ENCODE data around the gene ARID1B.

ARID1B gene

DNA sequence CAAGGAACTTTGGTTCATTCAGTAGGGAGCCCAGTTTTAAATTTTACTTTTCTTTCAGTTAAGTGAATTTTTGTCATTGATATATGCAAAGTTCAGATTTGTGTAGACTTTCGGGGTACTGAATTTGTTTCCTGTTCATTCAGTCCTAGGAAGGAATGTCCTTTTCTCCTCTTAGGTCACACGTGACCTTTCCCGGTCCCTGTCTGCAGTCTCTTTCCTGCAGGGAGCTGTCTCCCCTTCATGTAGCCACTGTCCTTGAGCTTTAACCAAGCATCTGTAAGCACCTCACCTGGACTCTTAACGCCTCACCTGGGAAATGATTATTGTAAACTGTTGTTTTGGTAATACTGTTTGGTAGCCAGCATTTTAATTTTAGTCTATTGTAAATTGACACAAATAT lies 190.7 kb downstream of the ARID1B start:
- Histone ChIP-seq H3K36me3 (ENCODE audit: control insufficient read depth in 1 of 2, insufficient read depth in 2 of 2, low read length in 2 of 2) (no peaks in the 10 kb centered on the region), H3K4me3 (ENCODE audit: low read depth in 1 of 2, low read length in 2 of 2) (no peak overlapping the region), H3K27ac (ENCODE audit: low read depth, low read length) (no peak overlapping the region), H3K27me3 (ENCODE audit: control insufficient read depth in 1 of 2, insufficient read depth in 2 of 2, low read length in 2 of 2) (no peaks in the 10 kb centered on the region), H3K9ac (ENCODE audit: low read depth in 1 of 2, low read length in 2 of 2) (no peak overlapping the region), H3K4me1 (ENCODE audit: control insufficient read depth in 1 of 2, insufficient read depth in 2 of 2, low read length in 2 of 2) (peaks cover 7 to 19% of the 10 kb centered on the region in 2 donors), H3K9me3 (ENCODE audit: control insufficient read depth in 1 of 2, low read length in 2 of 2) (no peaks in the 10 kb centered on the region)

DNA sequence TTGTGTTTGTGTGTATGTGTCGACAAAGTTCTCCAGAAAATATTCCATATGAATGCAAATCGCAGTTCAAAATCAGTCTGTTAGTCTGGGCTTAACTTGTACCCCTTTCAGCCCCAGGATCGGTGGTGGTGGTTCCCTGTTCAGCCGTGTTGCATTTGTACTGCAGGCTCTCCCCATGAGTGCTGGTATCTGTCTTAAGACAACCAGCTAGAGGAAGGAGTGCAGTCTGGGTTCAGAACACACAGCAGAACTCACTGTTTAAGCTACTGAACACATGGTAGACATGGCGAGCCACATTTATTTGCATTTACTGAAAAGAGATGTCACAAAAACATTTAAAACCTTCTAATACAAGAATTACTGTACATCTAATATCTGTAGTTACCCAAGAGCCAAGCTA lies 192.1 kb downstream of the ARID1B start:
- Histone ChIP-seq H3K4me1 (ENCODE audit: control insufficient read depth in 1 of 2, insufficient read depth in 2 of 2, low read length in 2 of 2) (peaks cover under 1 to 10% of the 10 kb centered on the region in 2 donors), H3K9me3 (ENCODE audit: control insufficient read depth in 1 of 2, low read length in 2 of 2) (no peaks in the 10 kb centered on the region), H3K4me3 (ENCODE audit: low read depth in 1 of 2, low read length in 2 of 2) (no peak overlapping the region), H3K27ac (ENCODE audit: low read depth, low read length) (no peak overlapping the region), H3K36me3 (ENCODE audit: control insufficient read depth in 1 of 2, insufficient read depth in 2 of 2, low read length in 2 of 2) (no peaks in the 10 kb centered on the region), H3K9ac (ENCODE audit: low read depth in 1 of 2, low read length in 2 of 2) (no peak overlapping the region), H3K27me3 (ENCODE audit: control insufficient read depth in 1 of 2, insufficient read depth in 2 of 2, low read length in 2 of 2) (no peaks in the 10 kb centered on the region)

DNA sequence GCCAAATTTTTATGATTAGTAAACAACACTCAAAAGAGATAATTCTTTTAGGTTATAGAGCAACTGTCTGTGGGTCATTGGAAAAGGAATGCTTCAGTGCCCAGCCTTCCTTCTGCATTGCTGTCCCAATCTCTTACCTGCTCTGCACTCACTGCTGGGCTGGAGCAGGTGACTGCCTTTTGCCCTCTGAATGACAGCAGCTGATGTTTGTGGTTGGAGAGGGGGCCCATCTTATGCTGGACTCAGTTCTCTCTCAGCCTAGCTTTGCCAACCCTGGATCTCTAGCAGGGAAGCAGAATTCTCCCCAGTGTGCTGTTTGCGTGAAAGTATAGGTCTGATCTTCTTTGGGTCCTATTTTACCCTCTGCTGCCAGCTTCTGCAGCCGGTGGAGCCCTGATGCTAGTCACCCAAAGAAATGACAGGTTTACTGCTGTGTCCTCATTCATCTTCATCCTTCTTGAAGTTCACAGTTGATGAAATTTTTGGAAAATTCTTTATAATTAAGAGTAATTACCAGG lies 193.5 kb downstream of the ARID1B start:
- Histone ChIP-seq H3K27me3 (ENCODE audit: control insufficient read depth in 1 of 2, insufficient read depth in 2 of 2, low read length in 2 of 2) (no peaks in the 10 kb centered on the region), H3K4me3 (ENCODE audit: low read depth in 1 of 2, low read length in 2 of 2) (no peak overlapping the region), H3K4me1 (ENCODE audit: control insufficient read depth in 1 of 2, insufficient read depth in 2 of 2, low read length in 2 of 2) (peaks cover 0 to 5% of the 10 kb centered on the region in 2 donors), H3K9me3 (ENCODE audit: control insufficient read depth in 1 of 2, low read length in 2 of 2) (no peaks in the 10 kb centered on the region), H3K9ac (ENCODE audit: low read depth in 1 of 2, low read length in 2 of 2) (no peak overlapping the region), H3K36me3 (ENCODE audit: control insufficient read depth in 1 of 2, insufficient read depth in 2 of 2, low read length in 2 of 2) (no peaks in the 10 kb centered on the region), H3K27ac (ENCODE audit: low read depth, low read length) (no peak overlapping the region)

DNA sequence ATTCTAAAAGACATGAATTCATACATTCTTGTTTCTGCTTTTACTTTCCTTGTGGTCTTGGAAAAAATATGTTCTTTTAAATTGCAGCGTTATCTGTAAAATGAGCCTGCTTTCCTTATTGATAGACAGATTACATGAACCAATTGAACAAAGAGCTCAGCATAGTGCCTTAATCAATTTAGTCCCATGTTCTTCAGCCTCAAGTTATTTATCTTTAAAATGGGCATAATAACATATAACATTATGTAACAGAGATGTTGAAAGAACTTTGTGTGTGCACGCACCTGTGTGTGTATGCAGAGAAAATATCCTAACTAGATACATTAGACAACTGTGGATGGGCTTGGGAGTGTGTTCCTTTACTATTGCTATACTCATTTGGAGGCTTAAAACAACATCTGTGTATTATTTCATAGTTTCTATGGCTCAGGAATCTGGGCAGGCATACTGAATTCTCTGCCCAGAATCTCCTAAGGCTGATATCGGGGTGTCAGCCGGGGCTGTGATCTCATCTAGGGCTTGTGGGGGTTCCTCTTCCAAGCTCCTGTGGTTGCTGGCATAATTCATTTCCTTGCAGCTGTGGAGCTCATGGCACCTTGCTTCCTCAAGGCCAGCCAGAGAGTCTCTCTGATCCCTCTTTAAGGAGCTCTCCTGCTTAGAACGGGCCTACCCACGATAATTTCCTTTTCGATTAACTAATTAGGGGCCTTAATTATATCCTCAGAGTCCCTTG lies 194.1 kb downstream of the ARID1B start:
- Histone ChIP-seq H3K27ac (ENCODE audit: low read depth, low read length) (no peak overlapping the region), H3K4me3 (ENCODE audit: low read depth in 1 of 2, low read length in 2 of 2) (no peak overlapping the region), H3K9ac (ENCODE audit: low read depth in 1 of 2, low read length in 2 of 2) (no peak overlapping the region), H3K9me3 (ENCODE audit: control insufficient read depth in 1 of 2, low read length in 2 of 2) (no peaks in the 10 kb centered on the region), H3K27me3 (ENCODE audit: control insufficient read depth in 1 of 2, insufficient read depth in 2 of 2, low read length in 2 of 2) (no peaks in the 10 kb centered on the region), H3K36me3 (ENCODE audit: control insufficient read depth in 1 of 2, insufficient read depth in 2 of 2, low read length in 2 of 2) (no peaks in the 10 kb centered on the region), H3K4me1 (ENCODE audit: control insufficient read depth in 1 of 2, insufficient read depth in 2 of 2, low read length in 2 of 2) (peaks cover 0 to 5% of the 10 kb centered on the region in 2 donors)

DNA sequence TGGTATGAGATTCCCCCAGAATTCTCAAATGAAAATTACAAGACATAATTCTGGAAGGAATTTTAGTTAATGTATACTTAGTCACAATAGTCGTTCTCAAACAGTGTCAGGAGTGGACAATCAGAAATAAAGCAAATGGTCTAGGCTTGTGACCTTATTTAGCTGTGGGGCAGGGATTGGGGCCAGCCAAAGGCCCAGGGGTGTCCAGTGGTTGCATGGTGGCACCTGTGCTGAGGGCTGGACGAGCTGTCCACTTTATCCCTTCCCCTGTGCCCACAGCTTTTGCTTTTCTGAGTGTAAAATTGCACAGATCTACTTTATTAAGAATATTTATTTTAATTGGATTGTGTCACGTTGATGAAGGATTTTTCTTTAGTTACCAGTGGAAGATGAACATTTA lies 195.0 kb downstream of the ARID1B start:
- Histone ChIP-seq H3K9ac (ENCODE audit: low read depth in 1 of 2, low read length in 2 of 2) (no peak overlapping the region), H3K9me3 (ENCODE audit: control insufficient read depth in 1 of 2, low read length in 2 of 2) (no peaks in the 10 kb centered on the region), H3K4me1 (ENCODE audit: control insufficient read depth in 1 of 2, insufficient read depth in 2 of 2, low read length in 2 of 2) (peaks cover 0 to 1% of the 10 kb centered on the region in 2 donors), H3K4me3 (ENCODE audit: low read depth in 1 of 2, low read length in 2 of 2) (no peak overlapping the region), H3K36me3 (ENCODE audit: control insufficient read depth in 1 of 2, insufficient read depth in 2 of 2, low read length in 2 of 2) (no peaks in the 10 kb centered on the region), H3K27me3 (ENCODE audit: control insufficient read depth in 1 of 2, insufficient read depth in 2 of 2, low read length in 2 of 2) (no peaks in the 10 kb centered on the region), H3K27ac (ENCODE audit: low read depth, low read length) (no peak overlapping the region)

DNA sequence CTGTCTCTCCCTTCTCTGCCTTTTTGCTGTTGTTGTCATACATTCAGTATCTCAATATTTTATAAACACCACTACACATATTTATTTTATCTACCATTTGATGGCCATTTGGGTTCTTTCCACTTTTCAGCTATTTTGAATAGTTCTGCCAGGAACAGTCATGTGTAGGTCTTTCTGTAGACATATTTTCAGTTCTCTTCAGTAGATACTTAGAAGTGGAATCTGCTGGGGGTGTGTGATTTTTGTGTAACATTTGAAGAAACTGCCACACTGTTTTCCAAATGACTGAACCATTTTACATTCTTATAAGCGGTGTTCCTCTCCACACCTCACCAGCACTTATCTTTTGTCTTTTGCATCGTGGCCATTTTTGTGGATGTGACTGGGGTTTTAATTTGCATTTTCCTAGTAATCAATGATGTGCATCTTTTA lies 197.7 kb downstream of the ARID1B start:
- Histone ChIP-seq H3K4me1 (ENCODE audit: control insufficient read depth in 1 of 2, insufficient read depth in 2 of 2, low read length in 2 of 2) (peaks cover 0 to 8% of the 10 kb centered on the region in 2 donors), H3K9me3 (ENCODE audit: control insufficient read depth in 1 of 2, low read length in 2 of 2) (no peaks in the 10 kb centered on the region), H3K27ac (ENCODE audit: low read depth, low read length) (no peak overlapping the region), H3K36me3 (ENCODE audit: control insufficient read depth in 1 of 2, insufficient read depth in 2 of 2, low read length in 2 of 2) (no peaks in the 10 kb centered on the region), H3K27me3 (ENCODE audit: control insufficient read depth in 1 of 2, insufficient read depth in 2 of 2, low read length in 2 of 2) (no peaks in the 10 kb centered on the region), H3K4me3 (ENCODE audit: low read depth in 1 of 2, low read length in 2 of 2) (no peak overlapping the region), H3K9ac (ENCODE audit: low read depth in 1 of 2, low read length in 2 of 2) (no peak overlapping the region)

DNA sequence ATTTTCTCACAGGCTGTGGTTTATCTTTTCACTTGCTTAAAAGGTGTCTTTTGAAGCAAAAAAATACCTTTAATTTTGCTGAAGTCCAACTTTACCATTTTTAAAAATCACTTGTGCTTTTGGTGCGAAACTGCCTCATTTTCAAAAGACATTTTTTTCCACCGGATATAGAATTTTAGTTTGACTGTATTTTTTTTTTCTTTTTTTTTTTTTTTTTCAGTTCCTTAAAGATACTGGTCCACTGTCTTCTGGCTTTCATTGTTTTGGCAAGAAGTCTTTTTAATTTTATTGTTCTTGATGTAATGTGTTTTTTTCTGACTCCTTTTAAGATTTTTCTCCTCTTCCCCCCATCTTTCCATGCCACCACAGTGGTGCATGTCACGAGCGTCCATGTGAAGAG lies 198.2 kb downstream of the ARID1B start:
- H3K9me3 ChIP-seq (ENCODE audit: control insufficient read depth in 1 of 2, low read length in 2 of 2) = no peaks in the 10 kb centered on the region
- no peaks in the 10 kb centered on the region for H3K27me3 ChIP-seq (ENCODE audit: control insufficient read depth in 1 of 2, insufficient read depth in 2 of 2, low read length in 2 of 2)
- H3K27ac ChIP-seq (ENCODE audit: low read depth, low read length) = no peak overlapping the region
- peaks cover 0 to 8% of the 10 kb centered on the region in 2 donors for H3K4me1 ChIP-seq (ENCODE audit: control insufficient read depth in 1 of 2, insufficient read depth in 2 of 2, low read length in 2 of 2)
- no peak overlapping the region for H3K9ac ChIP-seq (ENCODE audit: low read depth in 1 of 2, low read length in 2 of 2)
- H3K36me3 ChIP-seq (ENCODE audit: control insufficient read depth in 1 of 2, insufficient read depth in 2 of 2, low read length in 2 of 2) = no peaks in the 10 kb centered on the region
- no peak overlapping the region for H3K4me3 ChIP-seq (ENCODE audit: low read depth in 1 of 2, low read length in 2 of 2)

DNA sequence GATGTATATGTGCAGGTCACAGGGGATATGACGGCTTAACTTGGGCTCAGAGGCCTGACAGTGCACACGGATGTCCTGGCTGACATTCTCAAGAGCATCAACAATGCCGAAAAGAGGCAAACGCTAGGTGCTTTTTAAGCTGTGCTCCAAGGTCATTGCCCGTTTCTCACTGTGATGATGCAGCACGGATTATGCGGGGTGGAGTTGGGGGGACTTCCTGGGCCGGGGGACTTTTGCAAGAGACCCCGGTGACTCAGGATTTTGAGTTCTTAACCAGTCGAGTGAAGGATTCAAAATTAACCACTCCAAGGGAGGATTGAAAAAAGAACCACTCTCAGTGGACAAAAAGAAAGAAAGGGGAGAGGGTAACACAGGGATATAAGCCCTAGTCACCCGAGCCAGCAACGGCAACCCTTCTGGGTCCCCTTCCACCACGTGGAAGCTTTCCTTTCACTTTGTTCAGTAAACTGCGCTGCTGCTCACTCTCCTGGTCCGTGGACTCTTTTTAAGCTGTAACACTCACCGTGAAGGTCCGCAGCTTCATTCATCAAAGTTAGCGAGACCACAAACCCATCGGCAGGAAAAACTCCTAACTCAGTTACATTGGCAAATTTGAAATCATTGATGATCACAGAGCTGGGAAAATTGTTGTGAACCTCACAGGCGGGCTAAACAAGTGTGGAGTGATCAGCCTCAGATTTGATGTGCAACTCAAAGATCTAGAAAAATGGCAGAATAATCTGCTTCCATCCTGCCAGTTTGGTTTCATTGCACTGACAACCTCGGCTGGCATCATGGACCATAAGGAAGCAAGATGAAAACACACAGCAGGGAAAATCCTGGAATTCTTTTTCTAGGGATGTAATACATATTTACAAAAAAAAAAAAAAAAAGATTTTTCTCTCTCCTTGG lies 199.3 kb downstream of the ARID1B start:
- H3K9ac ChIP-seq (ENCODE audit: low read depth in 1 of 2, low read length in 2 of 2) = no peak overlapping the region
- H3K27ac ChIP-seq (ENCODE audit: low read depth, low read length) = no peak overlapping the region
- peaks cover 0 to 8% of the 10 kb centered on the region in 2 donors for H3K4me1 ChIP-seq (ENCODE audit: control insufficient read depth in 1 of 2, insufficient read depth in 2 of 2, low read length in 2 of 2)
- H3K4me3 ChIP-seq (ENCODE audit: low read depth in 1 of 2, low read length in 2 of 2) = no peak overlapping the region
- H3K36me3 ChIP-seq (ENCODE audit: control insufficient read depth in 1 of 2, insufficient read depth in 2 of 2, low read length in 2 of 2) = no peaks in the 10 kb centered on the region
- no peaks in the 10 kb centered on the region for H3K9me3 ChIP-seq (ENCODE audit: control insufficient read depth in 1 of 2, low read length in 2 of 2)
- no peaks in the 10 kb centered on the region for H3K27me3 ChIP-seq (ENCODE audit: control insufficient read depth in 1 of 2, insufficient read depth in 2 of 2, low read length in 2 of 2)

DNA sequence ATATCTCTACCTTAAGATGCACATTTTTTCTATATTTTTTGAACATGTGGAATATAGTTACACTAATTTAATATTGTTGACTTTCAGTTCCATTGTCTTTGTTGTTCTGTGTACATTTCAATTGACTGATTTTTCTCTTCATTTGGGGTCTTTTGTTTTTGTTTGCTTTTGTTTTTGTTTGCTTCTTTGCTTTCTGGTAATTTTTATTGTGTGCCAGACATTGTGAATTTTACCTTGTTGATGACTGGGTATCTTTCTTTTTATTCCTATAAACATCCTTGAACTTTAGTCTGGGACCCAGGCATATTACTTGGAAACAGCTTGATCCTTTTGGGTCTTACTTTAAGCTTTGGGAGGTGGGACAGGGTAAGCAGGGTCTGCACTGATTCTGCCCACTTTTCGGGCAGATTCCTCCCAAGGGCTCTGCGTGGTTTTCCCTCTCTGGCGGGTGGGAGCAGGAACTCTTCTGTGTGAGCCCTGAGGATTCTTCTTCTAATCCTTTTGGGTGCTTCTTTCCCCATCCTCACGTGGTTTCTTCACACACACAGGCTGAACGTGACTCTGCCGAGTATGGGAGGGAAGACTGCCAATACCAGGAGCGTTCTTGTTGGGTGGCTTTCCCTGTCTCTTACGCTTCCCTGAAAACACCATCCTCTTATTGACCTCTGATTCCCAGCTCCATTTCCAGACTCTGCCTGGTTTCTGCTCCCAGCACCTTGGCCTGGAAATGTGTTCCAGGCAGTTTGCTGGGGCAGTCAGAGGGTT lies 200.5 kb downstream of the ARID1B start:
- no peak overlapping the region for H3K9ac ChIP-seq (ENCODE audit: low read depth in 1 of 2, low read length in 2 of 2)
- H3K36me3 ChIP-seq (ENCODE audit: control insufficient read depth in 1 of 2, insufficient read depth in 2 of 2, low read length in 2 of 2) = no peaks in the 10 kb centered on the region
- peaks cover 0 to 8% of the 10 kb centered on the region in 2 donors for H3K4me1 ChIP-seq (ENCODE audit: control insufficient read depth in 1 of 2, insufficient read depth in 2 of 2, low read length in 2 of 2)
- no peak overlapping the region for H3K27ac ChIP-seq (ENCODE audit: low read depth, low read length)
- no peak overlapping the region for H3K4me3 ChIP-seq (ENCODE audit: low read depth in 1 of 2, low read length in 2 of 2)
- H3K27me3 ChIP-seq (ENCODE audit: control insufficient read depth in 1 of 2, insufficient read depth in 2 of 2, low read length in 2 of 2) = no peaks in the 10 kb centered on the region
- H3K9me3 ChIP-seq (ENCODE audit: control insufficient read depth in 1 of 2, low read length in 2 of 2) = no peaks in the 10 kb centered on the region
